HG03575 (cell line): ENCODE results near the gene ZNF285.
"Not testable (repeated sequence)": the region's sequence is repeated elsewhere in the genome, so short reads cannot be mapped to it uniquely, and the experiment has no call there.

Experiments used
- ATAC-seq: cut with Tn5 transposase; IDR thresholded peaks from one replicate; pipeline ENCODE4 v1.9.1; 2021; ENCODE audit not compliant: unreplicated experiment, insufficient number of reproducible peaks, low FRiP score; ENCODE audit errors: extremely low read depth

Gene ZNF285

DNA sequence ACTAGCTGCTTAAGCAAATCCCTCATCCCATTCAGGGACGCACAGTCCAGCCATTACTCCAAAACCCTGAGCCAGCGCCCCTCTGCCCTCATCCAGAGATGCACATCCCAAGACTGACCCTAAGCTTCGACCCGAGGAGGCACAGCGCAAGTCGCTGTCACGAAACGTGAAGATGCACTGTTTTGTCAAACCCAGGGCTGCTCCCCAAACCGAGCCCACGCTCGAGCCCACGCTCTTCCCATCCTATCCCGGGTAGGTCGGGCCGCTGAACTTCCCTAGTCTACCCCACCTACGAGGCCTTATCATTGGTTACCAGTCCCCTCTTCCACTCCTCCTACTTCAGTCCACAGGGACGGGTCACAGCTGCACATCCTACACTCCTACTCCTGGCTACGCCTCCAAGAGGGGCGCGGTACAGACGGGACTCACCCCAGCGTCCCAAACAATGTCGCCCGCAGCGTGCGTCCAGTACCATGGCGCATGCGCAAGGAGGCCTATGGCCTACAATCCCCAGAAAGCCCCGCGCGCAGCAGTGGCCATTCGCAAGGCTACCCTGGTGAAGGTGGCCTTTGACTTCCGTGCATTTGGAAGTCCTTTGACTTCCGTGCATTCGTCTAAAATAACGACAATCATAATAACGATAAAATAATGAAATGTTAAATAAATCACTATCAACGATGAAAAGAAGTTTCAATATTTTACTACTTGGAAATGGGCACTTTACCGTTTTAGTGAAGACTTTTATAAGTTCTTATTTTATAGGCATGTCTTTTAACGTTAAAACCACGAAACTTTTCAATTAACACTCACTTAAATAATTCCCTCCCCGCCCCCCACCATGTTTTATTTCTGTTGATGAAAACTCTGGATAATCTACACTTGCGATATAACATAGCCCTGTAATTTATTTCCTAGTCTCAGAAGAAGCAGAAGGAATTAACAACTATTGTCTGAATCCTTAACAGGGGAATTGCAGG, at the start of gene ZNF285:
Gene ZNF285, minus strand, starts transcription at position 470 of the 977 bp plus-strand sequence. CDS start 4,395 bp downstream, outside the sequence.
- ATAC-seq = no peak

- no peak for ATAC-seq
Measured at GRCh38 chr19:44447916-44448674, 46.7 kb upstream of the ZNF285 start, which contains the start of gene ZNF229. Gene ZNF229 (minus strand): TSS chr19:44448472. CDS start chr19:44442847, 5,625 bp downstream.

DNA sequence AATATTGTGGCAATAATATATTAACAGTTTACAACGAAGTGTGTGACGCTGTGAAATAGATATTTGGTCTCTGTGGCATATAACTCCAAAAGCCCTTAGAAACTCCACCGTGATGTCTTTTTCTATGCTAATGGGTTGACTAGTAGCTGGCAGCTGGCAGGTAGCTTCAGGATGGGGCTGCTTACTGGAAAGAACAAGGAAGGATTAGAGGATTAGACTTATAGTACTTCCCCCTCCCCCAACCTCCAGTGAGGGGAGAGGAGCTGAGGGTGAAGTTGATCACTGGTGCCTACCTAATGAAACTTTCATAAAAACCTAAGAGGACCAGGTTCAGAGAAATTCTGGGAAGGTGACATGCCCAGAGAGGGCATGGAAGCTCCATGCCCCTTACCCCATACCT, 37.0 kb upstream of the ZNF285 start:
- no peak for ATAC-seq

GRCh38 chr19:44435441-44435840, 34.0 kb upstream of the ZNF285 start:
- no peak for ATAC-seq

DNA sequence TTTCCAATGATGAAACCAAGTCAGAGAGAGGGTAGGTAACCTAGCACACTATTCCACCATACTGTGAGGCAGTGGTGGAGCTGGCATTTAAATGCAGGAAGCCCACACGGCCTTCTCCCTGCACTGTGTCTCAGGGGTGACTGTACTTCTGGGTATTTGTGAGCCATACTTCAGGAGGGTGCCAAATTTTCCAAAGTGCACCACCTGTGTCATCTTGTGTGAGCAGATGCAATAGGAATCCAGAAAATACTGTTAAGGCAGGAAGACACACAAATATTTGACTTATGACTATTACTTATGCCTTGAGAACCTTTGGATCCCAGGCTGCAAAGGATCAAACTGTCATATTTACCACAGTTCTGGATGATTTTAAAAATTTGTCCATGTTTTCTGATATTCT, 29.5 kb upstream of the ZNF285 start:
- ATAC-seq = no peak

DNA sequence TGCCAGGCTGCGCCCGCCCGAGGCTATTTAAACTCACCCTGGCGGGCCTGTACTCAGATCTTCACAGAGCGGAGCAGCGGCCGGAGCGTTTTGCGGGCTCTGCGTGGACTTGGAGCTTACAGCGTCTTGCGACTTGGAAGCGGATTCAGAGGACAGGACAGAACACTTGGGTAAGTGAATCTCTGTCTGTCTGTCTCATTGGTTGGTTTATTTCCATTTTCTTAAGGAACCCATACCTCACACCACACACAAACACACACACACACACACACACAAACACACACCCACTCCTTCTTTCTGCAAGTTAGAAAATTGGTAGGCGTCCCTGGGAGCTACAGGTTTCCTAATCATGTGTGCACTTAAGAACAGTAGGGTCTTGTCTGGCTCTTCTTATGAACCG, 14.1 kb upstream of the ZNF285 start:
- not testable (repeated sequence) for ATAC-seq

DNA sequence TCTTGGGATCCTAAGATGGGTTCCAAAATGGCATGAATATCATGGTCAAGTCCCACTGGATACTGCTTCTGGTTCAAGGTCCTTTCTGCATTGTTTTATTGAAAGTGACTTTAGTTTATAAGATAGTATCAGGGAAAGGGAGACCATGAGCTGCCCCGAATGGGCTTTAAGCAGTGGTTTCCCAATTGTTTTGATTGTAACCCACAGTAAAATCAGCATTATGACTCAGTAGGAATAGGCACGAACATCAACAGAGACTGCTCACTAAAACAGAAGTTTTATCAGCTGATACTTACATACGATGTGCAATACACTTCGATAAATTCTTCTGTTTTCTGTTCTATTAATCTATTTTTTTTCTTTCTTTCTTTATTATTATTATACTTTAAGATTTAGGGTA, 12.1 kb downstream of the ZNF285 start:
- not testable (repeated sequence) for ATAC-seq

GRCh38 chr19:44374789-44375188, 26.6 kb downstream of the ZNF285 start:
- ATAC-seq = no peak

- no peak for ATAC-seq
Measured at GRCh38 chr19:44371815-44372480, 29.5 kb downstream of the ZNF285 start.

GRCh38 chr19:44367024-44367423, 34.4 kb downstream of the ZNF285 start:
- no peak for ATAC-seq

- ATAC-seq = no peak
Measured at GRCh38 chr19:44356383-44357111, 44.9 kb downstream of the ZNF285 start, which contains the start of gene ZNF112. Gene ZNF112 (minus strand): TSS chr19:44356680. CDS start chr19:44340539, 16,141 bp downstream.

- ATAC-seq = no peak
Measured at GRCh38 chr19:44346556-44346955, 54.9 kb downstream of the ZNF285 start.

GRCh38 chr19:44345959-44346358, 55.4 kb downstream of the ZNF285 start:
- ATAC-seq = no peak

DNA sequence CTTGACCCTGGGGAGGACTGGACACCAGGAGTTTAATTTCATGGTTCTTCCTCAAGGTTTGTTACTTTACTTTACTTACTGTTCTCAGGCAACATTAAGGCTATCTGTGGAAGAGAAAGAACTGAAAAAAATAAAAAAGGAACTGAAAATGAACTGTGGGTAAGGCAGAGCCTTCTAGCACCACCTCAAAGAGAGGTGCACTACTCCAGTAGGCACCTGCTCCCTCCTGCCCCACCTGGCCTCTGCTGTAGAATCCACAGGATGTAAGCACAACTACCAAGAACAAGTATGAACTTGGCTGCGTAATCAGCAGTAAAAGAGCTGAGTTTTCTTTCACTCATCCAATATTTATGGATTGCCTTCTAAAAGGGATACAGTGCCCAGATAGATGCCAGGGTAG, 57.2 kb downstream of the ZNF285 start:
- no peak for ATAC-seq

DNA sequence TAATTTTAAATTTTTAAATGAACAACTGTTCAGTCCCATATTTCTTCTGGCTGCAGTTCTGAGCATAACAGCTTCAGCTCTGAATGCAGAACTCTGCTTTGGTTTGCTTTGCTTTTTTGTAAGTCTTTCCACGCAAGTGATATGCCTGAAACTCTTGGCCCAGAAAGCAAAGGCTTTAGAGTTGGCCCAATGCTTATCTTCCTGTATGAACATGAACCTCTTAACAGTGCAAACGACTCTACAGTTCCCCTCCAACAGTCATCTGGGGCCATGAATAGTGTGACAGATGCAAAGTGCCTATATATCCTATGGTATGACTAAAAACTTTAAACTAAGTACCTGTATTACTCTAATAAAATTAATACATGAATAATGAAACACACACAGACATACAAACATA, 59.6 kb downstream of the ZNF285 start:
- no peak for ATAC-seq

GRCh38 chr19:44334639-44335038, 66.8 kb downstream of the ZNF285 start:
- ATAC-seq = not testable (repeated sequence)
